ENCODE results near the gene ATP6V0B.

The ATP6V0B gene

DNA sequence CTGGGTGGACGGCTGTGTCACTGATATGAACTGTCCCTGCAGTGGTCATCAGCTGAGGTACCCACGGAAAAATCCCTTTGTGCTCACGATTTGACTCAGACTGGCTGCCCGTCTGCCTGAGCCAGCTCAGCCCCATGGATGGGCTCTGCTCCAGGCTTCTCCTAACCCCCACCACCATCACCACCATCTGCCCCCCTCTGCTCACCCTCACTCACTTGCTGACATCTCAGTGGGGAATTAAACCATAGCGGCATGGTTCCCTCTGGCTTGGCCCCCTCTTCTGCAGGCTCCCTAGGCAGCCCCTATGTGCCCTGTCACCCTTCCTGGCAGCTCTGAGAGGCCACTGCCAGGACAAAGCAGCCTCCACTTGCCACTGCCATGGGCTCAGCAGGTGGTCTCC lies 39.2 kb downstream of the ATP6V0B start:
- TF ChIP-seq LEF1 (IDR thresholded peaks at IDR 0.05; ENCODE audit: borderline replicate concordance) = no peak
- TF ChIP-seq TARDBP (IDR thresholded peaks at IDR 0.05) = no peak
- TF ChIP-seq CTBP1 (IDR thresholded peaks at IDR 0.05; ENCODE audit: borderline replicate concordance) = no peak
- TF ChIP-seq ELF4 (IDR thresholded peaks at IDR 0.05) = no peak
- no peak for TF ChIP-seq FOXK2 (IDR thresholded peaks at IDR 0.05)
- TF ChIP-seq FOXM1 (IDR thresholded peaks at IDR 0.05; ENCODE audit: borderline replicate concordance) = no peak
- TF ChIP-seq HDGF (IDR thresholded peaks at IDR 0.05; ENCODE audit: borderline replicate concordance) = no peak
- TF ChIP-seq ZNF384 (IDR thresholded peaks at IDR 0.05) = no peak
- TF ChIP-seq BHLHE40 (IDR thresholded peaks at IDR 0.05; ENCODE audit: borderline replicate concordance) = no peak
- TF ChIP-seq NFRKB (IDR thresholded peaks at IDR 0.05) = no peak
- TF ChIP-seq SP1 (IDR thresholded peaks at IDR 0.05) = no peak
- no peak for TF ChIP-seq FOXA1 (IDR thresholded peaks at IDR 0.05)
- TF ChIP-seq, protein P1, sequence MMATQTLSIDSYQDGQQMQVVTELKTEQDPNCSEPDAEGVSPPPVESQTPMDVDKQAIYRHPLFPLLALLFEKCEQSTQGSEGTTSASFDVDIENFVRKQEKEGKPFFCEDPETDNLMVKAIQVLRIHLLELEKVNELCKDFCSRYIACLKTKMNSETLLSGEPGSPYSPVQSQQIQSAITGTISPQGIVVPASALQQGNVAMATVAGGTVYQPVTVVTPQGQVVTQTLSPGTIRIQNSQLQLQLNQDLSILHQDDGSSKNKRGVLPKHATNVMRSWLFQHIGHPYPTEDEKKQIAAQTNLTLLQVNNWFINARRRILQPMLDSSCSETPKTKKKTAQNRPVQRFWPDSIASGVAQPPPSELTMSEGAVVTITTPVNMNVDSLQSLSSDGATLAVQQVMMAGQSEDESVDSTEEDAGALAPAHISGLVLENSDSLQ (IDR thresholded peaks at IDR 0.05) = no peak
- TF ChIP-seq ARNT (IDR thresholded peaks at IDR 0.05) = no peak
- ChIA-PET POLR2A (interaction anchor here (1.2 to 1.3 kb wide), 2 partner anchors 18 to 23 kb away, joined by 3 to 4 read pairs; partner anchors contain the start of gene SLC6A9), CTCF (interaction anchor here (0.8 to 1.7 kb wide), 2 partner anchors 19 to 34 kb away, joined by 5 read pairs; no protein-coding TSS in a partner anchor)
- DNase-seq (ENCODE audit: extremely low spot score) = no peak

DNA sequence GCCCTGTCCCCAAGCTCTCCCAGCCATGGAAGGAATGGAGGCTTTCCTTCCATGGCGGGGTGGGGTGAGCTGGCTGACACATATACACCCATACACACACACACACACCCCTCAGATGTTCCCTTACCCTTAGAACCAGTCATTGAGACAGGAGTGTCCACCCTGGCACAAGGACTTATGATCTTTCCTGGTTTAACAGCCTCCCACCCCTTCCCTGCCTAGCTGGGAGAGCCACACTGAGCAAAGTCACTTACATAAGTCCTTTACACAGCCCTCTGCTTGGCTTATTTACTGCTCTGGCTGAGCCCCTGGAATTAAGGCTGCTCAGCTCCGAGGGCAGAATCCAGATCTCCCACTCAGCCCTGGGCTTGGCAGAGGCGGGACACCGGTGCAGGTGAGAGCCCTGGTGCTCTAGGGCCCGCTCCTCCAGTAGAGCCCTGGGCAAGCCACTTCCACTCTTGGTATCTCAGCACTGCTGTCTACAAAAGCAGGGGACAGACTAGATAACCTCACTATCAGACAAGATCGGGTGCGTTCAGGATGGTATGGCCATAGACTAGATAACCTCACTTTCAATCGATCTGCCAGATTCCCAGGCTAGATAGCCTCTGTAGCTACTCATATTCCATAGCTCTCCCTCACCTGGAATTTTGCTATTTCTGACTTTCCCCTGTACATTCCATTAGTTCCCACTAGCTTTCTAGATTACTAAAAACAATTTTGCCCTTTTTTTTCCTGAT lies 39.8 kb downstream of the ATP6V0B start:
- no peak for DNase-seq (ENCODE audit: extremely low spot score)
- ChIA-PET CTCF (interaction anchor here (0.6 to 1.7 kb wide), 3 partner anchors 9 to 54 kb away, joined by 3 to 8 read pairs (median 5); no protein-coding TSS in a partner anchor), POLR2A (interaction anchor here (0.7 to 1.3 kb wide), 3 partner anchors 8 to 22 kb away, joined by 3 to 4 read pairs (median 3); partner anchors contain the start of gene SLC6A9)
- TF ChIP-seq FOXK2 (IDR thresholded peaks at IDR 0.05) (no peak), L3MBTL2 (conservative IDR thresholded peaks at IDR 0.05) (no peak), FOXM1 (IDR thresholded peaks at IDR 0.05; ENCODE audit: borderline replicate concordance) (no peak), SUZ12 (IDR thresholded peaks at IDR 0.05) (no peak), FOXA1 (IDR thresholded peaks at IDR 0.05) (no peak), ZNF384 (IDR thresholded peaks at IDR 0.05) (no peak), ELF4 (IDR thresholded peaks at IDR 0.05) (no peak), SP1 (IDR thresholded peaks at IDR 0.05) (no peak), TARDBP (IDR thresholded peaks at IDR 0.05) (no peak), LEF1 (IDR thresholded peaks at IDR 0.05; ENCODE audit: borderline replicate concordance) (no peak), NFRKB (IDR thresholded peaks at IDR 0.05) (no peak), CTBP1 (IDR thresholded peaks at IDR 0.05; ENCODE audit: borderline replicate concordance) (no peak), ARNT (IDR thresholded peaks at IDR 0.05) (no peak), BHLHE40 (IDR thresholded peaks at IDR 0.05; ENCODE audit: borderline replicate concordance) (no peak)
- TF ChIP-seq, protein P1 (IDR thresholded peaks at IDR 0.05) = no peak

DNA sequence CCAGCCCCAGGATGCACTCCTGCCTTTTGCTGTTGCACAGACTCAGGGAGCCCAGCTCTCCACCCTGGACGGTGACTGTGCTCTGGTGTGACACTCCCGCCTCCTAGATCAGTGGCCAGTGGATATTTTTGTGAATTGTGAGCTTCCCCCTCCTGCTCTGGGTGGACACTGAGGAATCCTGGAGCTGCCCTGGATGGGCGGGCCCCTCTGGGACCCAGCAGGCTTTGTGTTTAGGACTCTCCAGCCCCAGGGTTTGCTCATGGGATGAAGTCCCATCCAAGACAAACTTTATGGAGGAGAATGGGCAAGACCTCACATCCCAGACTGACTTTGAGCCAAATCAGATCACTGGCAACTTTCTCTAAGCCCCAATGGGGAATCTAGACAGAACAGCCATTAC lies 40.4 kb downstream of the ATP6V0B start:
- DNase-seq (ENCODE audit: extremely low spot score) = no peak
- CTCF ChIA-PET = interaction anchor here (1.7 kb wide), 2 partner anchors 10 to 20 kb away, joined by 5 to 8 read pairs; no protein-coding TSS in a partner anchor
- POLR2A ChIA-PET = interaction anchor here (0.7 to 1.3 kb wide), 2 partner anchors 9 to 21 kb away, joined by 3 read pairs; no protein-coding TSS in a partner anchor
- TF ChIP-seq BHLHE40 (IDR thresholded peaks at IDR 0.05; ENCODE audit: borderline replicate concordance) (no peak), SUZ12 (IDR thresholded peaks at IDR 0.05) (no peak), FOXK2 (IDR thresholded peaks at IDR 0.05) (no peak), FOXA1 (IDR thresholded peaks at IDR 0.05) (no peak), NFRKB (IDR thresholded peaks at IDR 0.05) (no peak), LEF1 (IDR thresholded peaks at IDR 0.05; ENCODE audit: borderline replicate concordance) (no peak), SP1 (IDR thresholded peaks at IDR 0.05) (no peak), ARNT (IDR thresholded peaks at IDR 0.05) (no peak), ZNF384 (IDR thresholded peaks at IDR 0.05) (no peak), L3MBTL2 (conservative IDR thresholded peaks at IDR 0.05) (no peak), FOXM1 (IDR thresholded peaks at IDR 0.05; ENCODE audit: borderline replicate concordance) (no peak), TARDBP (IDR thresholded peaks at IDR 0.05) (no peak), ELF4 (IDR thresholded peaks at IDR 0.05) (no peak), CTBP1 (IDR thresholded peaks at IDR 0.05; ENCODE audit: borderline replicate concordance) (no peak), HDGF (IDR thresholded peaks at IDR 0.05; ENCODE audit: borderline replicate concordance) (no peak)
- TF ChIP-seq, protein P1 (IDR thresholded peaks at IDR 0.05) = no peak

DNA sequence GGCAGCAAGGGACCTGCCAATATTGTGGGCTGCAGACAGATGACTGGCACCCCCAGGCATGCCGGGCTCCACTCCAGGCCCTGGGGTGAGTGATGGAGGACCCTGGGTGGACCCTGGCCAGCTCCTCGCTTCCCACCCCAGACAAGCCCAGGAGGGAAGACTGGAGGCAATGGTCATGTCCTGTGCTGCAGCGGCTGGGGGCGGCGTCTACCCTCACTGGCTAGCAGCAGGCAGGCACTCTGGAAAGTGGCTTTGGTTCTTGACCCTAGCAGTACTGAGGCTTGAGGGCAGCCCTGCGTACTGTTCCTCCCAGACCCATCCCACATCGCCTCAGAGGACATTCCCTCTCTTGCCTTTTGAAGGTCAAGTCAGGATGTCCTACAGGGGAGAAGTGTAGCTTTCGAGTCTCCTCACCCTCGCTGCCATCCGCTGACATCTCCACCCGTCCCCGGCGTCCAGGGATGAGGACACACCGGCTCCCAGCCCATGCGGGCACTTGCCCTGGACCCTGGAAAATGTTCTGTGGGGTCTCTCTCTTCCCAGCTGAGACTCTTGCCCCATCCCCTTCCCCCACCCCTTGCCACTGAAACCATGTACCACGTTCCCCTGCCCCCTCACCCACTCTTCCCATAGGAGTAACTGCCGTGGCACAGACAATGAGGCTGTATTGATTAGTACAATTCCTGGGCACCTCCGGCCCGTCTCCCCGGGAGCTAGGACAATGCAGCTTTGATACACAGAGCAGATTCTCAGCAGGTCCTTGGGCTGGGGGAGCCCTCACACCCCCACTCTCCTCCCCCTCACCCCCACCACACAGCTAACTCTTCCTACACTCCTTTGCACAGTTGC lies 41.5 kb downstream of the ATP6V0B start:
- POLR2A ChIA-PET = interaction anchor here (0.7 to 0.9 kb wide), 2 partner anchors 14 to 43 kb away, joined by 3 read pairs; no protein-coding TSS in a partner anchor
- no peak for DNase-seq (ENCODE audit: extremely low spot score)
- TF ChIP-seq NFRKB (IDR thresholded peaks at IDR 0.05) = no peak
- no peak for TF ChIP-seq ZNF384 (IDR thresholded peaks at IDR 0.05)
- TF ChIP-seq TARDBP (IDR thresholded peaks at IDR 0.05) = no peak
- TF ChIP-seq SUZ12 (IDR thresholded peaks at IDR 0.05) = no peak
- TF ChIP-seq ELF4 (IDR thresholded peaks at IDR 0.05) = no peak
- TF ChIP-seq, protein P1 (IDR thresholded peaks at IDR 0.05) = no peak
- no peak for TF ChIP-seq FOXA1 (IDR thresholded peaks at IDR 0.05)
- TF ChIP-seq FOXM1 (IDR thresholded peaks at IDR 0.05; ENCODE audit: borderline replicate concordance) = no peak
- no peak for TF ChIP-seq ARNT (IDR thresholded peaks at IDR 0.05)
- TF ChIP-seq HDGF (IDR thresholded peaks at IDR 0.05; ENCODE audit: borderline replicate concordance) = no peak
- CTCF ChIA-PET = interaction anchor here (0.6 to 2.8 kb wide), 3 partner anchors 10 to 27 kb away, joined by 3 to 8 read pairs (median 7); no protein-coding TSS in a partner anchor
